ENCODE results near the gene BTG1.
A peak's percentile ranks its signal among the peaks of the same experiment; 100 is the strongest.

BTG1 gene

DNA sequence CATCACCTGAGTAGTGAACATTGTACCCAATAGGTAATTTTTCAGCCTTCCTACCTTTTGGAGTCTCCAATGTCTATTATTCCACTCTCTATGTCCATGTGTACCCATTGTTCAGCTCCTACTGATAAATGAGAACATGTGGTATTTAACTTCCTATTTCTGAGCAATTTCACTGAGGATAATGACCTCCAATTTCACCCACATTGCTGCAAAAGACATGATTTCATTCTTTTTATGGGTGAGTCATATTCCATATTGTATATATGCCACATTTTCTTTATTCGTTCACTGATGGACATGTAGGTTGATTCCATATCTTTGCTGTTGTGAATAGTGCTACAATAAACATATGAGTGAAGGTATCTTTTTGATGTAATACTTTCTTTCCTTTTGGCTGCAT is 16.4 kb upstream of the BTG1 start:
- TF ChIP-seq, protein P1, sequence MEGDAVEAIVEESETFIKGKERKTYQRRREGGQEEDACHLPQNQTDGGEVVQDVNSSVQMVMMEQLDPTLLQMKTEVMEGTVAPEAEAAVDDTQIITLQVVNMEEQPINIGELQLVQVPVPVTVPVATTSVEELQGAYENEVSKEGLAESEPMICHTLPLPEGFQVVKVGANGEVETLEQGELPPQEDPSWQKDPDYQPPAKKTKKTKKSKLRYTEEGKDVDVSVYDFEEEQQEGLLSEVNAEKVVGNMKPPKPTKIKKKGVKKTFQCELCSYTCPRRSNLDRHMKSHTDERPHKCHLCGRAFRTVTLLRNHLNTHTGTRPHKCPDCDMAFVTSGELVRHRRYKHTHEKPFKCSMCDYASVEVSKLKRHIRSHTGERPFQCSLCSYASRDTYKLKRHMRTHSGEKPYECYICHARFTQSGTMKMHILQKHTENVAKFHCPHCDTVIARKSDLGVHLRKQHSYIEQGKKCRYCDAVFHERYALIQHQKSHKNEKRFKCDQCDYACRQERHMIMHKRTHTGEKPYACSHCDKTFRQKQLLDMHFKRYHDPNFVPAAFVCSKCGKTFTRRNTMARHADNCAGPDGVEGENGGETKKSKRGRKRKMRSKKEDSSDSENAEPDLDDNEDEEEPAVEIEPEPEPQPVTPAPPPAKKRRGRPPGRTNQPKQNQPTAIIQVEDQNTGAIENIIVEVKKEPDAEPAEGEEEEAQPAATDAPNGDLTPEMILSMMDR (IDR thresholded peaks at IDR 0.05), result no peak
- no peak overlapping the region for H3K27ac ChIP-seq
- H3K9me3 ChIP-seq, result no peaks in the 10 kb centered on the region
- no peaks in the 10 kb centered on the region for H3K27me3 ChIP-seq
- no peak overlapping the region for H3K4me3 ChIP-seq (ENCODE audit: low read depth in 1 of 2, low read length in 1 of 2)
- peaks cover 14 to 15% of the 10 kb centered on the region in 2 experiments for H3K4me1 ChIP-seq (ENCODE audit: control insufficient read depth in 1 of 2, insufficient read depth in 1 of 2, low read depth in 1 of 2, low read length in 1 of 2)
- no peaks in the 10 kb centered on the region for H3K36me3 ChIP-seq

DNA sequence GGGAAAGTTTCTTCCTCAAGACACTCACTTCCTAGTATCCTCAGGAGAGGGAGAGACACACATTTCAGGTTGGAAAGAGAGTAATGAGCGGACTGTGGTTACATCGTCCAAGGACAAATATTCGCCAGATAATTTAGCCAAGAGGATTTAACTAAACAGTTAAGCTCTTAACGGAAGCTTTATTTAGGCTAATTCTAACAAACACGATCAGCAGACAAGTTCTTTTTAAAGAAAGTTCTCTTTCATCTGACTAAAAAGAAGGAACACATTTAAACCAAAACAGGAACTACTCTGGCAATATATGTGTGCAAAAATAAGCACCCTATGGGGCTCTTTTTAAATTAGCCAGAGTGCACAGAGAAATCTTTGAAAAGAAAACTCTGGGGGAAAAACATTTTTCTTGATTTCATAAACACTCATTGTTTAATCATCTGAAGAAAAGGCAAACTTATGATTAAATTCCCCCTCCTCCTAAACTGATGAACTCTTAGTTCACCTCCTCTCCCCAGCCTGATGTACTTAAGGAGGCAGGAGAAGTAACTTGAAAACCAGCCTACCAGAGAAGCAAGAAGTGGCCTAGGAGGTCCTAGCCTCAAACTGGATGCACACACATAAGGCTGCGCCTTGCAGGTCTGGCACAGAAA is 13.3 kb upstream of the BTG1 start:
- Histone ChIP-seq H3K36me3 (no peaks in the 10 kb centered on the region), H3K27me3 (no peaks in the 10 kb centered on the region), H3K4me1 (ENCODE audit: control insufficient read depth in 1 of 2, insufficient read depth in 1 of 2, low read depth in 1 of 2, low read length in 1 of 2) (peaks cover 14 to 15% of the 10 kb centered on the region in 2 experiments), H3K9me3 (no peaks in the 10 kb centered on the region), H3K4me3 (ENCODE audit: low read depth in 1 of 2, low read length in 1 of 2) (peak overlapping the region; percentile 33 to 49), H3K27ac (peak overlapping the region; percentile 84)
- TF ChIP-seq, protein P1 (IDR thresholded peaks at IDR 0.05), result no peak

DNA sequence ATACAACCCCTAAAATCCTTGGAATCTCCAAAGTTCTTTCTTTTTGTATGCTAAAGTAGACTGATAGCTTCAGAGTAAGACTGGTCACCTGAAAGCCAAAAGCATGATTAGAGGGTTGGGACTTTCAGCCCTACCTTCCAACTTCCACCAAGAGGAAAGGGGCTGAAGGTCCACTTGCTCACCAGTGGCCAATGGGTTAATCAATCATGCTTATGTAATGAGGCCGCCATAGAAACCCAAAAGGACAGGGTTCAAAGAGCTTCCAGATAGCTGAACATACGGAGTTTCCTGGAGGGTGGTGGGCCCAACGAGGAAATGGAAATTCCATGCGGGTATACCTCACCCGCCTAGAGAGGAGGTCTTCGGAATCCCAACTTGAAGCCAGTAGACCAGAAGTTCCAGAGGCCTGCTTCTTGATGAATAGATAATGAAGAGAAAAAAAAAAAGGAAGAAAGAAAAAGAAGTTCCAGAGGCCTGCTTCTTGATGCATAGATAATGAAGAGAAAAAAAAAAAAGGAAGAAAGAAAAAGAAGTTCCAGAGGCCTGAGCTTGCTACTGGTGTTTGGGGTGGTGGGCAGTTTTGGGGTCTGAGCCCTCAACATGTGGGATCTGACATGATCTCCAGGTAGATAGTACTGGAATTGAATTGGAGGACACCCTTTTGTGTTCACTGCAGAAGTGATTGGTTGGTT is 11.2 kb upstream of the BTG1 start:
- Histone ChIP-seq H3K36me3 (no peaks in the 10 kb centered on the region), H3K4me1 (ENCODE audit: control insufficient read depth in 1 of 2, insufficient read depth in 1 of 2, low read depth in 1 of 2, low read length in 1 of 2) (peaks cover 14 to 15% of the 10 kb centered on the region in 2 experiments), H3K27me3 (no peaks in the 10 kb centered on the region), H3K4me3 (ENCODE audit: low read depth in 1 of 2, low read length in 1 of 2) (no peak overlapping the region), H3K27ac (no peak overlapping the region), H3K9me3 (no peaks in the 10 kb centered on the region)
- TF ChIP-seq, protein P1 (IDR thresholded peaks at IDR 0.05), result no peak

DNA sequence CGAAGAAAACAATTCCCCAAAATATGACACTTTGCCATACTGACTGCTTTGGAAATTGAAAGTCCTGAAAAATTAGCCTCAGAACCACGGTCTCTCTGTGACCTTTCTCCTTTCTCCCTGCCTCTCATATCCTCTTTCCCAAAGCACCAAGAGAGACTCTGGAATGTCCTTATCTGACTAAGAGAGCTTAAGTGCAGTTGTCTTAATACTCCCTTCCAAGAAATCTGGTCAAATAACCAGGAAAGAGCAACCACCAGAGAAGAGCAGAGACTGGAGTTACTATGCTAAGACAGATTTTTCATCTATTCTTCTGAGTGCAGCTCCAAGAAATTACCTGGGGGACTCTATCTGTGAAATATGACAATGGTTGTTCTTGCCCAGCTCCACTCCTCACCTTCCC is 10.5 kb upstream of the BTG1 start:
- Histone ChIP-seq H3K4me3 (ENCODE audit: low read depth in 1 of 2, low read length in 1 of 2) (no peak overlapping the region), H3K4me1 (ENCODE audit: control insufficient read depth in 1 of 2, insufficient read depth in 1 of 2, low read depth in 1 of 2, low read length in 1 of 2) (peaks cover 14 to 15% of the 10 kb centered on the region in 2 experiments), H3K27me3 (no peaks in the 10 kb centered on the region), H3K36me3 (no peaks in the 10 kb centered on the region), H3K9me3 (no peaks in the 10 kb centered on the region), H3K27ac (no peak overlapping the region)
- TF ChIP-seq, protein P1 (IDR thresholded peaks at IDR 0.05), result no peak

DNA sequence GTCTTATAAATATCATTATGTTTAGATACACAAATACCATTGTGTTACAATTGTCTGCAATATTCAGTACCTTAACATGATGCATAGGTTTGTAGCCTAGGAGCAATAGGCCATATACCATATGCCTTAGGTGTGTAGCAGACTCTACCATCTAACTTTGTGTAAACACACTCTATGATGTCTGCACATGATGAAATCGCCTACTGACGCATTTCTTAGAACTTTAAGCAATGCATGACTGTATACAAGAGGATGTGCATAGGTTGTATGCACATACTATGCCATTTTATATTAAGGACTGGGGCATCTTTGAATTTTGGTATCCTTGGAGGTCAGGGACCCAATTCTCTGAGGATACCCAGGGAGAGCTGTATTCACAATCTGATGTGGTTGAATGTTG is 10.1 kb upstream of the BTG1 start:
- TF ChIP-seq, protein P1 (IDR thresholded peaks at IDR 0.05), result no peak
- no peak overlapping the region for H3K27ac ChIP-seq
- H3K9me3 ChIP-seq, result no peaks in the 10 kb centered on the region
- H3K4me1 ChIP-seq (ENCODE audit: control insufficient read depth in 1 of 2, insufficient read depth in 1 of 2, low read depth in 1 of 2, low read length in 1 of 2), result peaks cover 14 to 15% of the 10 kb centered on the region in 2 experiments
- no peaks in the 10 kb centered on the region for H3K27me3 ChIP-seq
- H3K4me3 ChIP-seq (ENCODE audit: low read depth in 1 of 2, low read length in 1 of 2), result no peak overlapping the region
- no peaks in the 10 kb centered on the region for H3K36me3 ChIP-seq

Data from neutrophil (primary cell).